SKM-1 (cell line): ENCODE data around the gene FHAD1.
"Not testable (repeated sequence)": the region's sequence is repeated elsewhere in the genome, so short reads cannot be mapped to it uniquely, and the experiment has no call there.

Experiments
- DNase-seq: peaks from one replicate; lab custom pipeline; 2025; ENCODE audit not compliant: unreplicated experiment; lab: John Stamatoyannopoulos, UW

FHAD1 gene

DNA sequence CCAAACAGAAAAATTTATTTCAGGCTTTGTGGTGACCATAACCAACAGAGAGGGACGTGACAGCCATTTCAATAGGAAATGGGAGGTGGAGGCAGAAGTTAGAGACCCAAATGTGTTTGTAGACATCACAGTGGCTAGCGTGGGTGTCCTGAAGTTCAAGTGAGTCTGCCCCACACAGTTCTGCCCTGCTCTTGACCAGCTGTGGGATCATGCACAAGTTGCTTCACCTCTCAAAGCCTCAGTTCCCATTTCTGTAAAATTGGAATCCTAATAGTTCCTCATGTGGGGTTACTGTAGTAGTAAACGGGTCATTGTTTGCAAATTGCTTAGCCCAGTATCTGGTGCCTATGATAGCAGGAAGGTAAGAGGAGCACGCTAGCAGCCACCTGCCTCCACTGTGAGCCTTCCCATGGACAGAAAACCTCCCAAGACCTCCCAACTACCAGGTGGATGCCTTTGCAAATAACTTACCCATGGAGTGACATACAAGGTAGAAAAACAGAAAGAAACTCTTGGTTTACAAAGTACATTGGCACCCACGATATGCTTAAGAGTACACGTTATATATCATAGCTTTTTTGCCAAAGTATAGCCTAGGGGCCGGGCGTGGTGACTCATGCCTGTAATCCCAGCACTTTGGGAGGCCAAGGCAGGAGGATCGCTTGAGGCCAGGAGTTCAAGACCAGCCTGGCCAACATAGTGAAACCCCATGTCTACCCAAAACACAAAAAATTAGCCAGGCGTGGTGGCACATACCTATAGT lies 29.1 kb downstream of the FHAD1 start:
- DNase-seq = peak; percentile 65

DNA sequence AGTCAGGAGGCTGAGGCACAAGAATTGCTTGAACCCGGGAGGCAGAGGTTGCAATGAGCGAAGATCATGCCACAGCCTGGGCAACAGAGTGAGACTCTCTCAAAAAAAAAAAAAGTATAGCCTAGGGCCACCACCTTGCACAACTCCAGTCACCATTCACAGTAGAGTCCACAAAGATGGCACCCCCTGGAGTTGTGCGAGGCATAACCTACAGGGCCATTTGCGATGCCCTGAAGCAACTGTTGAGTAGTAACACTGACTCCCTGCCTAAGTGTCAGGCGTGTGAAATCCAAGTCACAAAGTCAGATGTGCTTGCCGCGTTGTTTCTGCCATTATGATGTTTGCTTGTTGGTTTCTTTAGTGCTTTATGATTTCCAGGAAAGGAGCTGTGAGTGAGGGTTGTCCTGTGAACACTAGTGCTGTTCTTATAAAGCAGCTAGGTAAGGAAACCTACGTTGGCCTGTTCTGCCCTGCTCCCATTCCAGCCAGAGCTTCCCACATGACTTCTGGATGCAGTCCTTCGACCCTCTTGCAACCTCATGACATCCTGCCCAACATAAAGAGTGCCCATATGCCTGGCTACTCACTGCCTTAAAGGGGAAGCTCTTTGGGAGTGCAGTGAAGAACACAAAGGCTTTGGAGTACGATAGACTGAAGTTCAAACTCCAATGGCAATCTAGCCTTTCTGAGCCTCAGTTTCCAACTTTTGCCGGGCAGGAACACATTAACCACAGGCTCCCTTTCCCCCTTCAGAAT lies 29.8 kb downstream of the FHAD1 start:
- DNase-seq = no peak

DNA sequence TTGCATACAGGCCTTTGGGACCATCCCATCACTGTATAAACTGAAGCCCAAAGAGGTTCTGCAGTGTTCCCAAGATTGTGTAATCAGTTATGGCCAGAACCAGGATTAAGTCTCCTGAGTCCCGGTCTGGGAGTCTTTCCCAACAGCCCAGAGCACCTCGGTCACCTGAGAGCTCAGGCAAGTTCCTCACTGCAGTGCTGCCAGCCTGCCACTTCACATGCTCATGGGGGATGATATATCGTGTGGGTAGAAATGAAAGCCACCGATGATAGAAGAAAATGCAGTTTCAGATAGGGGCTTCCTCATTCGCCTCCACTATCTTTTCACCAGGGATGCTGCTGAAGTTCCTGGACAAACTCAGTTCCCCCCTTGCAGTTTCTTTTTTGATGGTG lies 30.4 kb downstream of the FHAD1 start:
- no peak for DNase-seq

DNA sequence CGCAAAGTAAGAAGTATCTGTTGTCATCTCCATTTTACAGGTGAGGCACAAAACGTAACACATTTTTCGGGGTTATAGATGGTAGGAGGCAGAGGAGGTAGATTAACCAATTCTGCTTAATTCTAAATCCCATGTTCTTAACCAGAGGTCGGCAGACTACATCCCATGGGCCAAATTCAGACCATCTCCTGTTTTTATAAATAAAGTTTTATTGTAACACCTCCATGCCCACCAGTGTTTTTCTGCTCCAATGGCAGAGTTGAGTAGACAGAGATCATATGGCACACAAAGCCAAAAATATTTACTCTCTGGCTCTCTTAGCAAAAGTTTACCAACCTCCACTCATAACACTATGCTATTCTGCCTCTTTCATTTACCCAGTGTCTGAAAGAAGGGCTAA lies 30.9 kb downstream of the FHAD1 start:
- no peak for DNase-seq

DNA sequence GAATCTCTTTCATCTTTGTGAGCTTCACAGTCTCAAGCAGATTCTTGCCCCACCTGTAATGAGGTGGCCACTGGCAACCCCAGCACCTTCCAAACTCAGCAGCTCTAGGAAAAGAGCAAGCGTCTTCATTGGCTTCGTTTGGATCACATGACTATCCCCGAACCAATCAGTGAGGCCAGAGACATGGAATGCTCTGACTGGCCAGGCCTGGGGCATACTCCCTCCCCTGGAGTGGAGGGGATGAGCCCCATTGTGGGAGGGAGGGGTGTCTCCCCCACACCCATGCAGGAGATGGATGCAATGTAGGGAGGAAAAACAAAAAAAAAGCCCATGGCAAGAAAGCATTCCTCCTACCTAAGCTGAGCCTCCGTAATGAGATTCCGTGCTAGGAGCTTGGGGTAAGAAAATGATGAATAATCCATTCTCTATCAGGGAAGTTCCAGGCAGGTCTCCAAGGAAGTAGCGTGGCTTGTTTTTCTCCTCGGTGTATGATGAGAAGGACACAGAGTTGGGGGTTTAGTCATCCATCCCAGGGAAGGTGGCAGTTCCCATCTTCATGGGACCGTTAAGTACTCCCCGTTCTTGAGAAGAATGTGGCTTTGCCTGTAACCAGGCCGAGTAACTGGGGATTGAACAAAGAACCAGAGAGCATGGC lies 32.7 kb downstream of the FHAD1 start:
- DNase-seq = no peak

DNA sequence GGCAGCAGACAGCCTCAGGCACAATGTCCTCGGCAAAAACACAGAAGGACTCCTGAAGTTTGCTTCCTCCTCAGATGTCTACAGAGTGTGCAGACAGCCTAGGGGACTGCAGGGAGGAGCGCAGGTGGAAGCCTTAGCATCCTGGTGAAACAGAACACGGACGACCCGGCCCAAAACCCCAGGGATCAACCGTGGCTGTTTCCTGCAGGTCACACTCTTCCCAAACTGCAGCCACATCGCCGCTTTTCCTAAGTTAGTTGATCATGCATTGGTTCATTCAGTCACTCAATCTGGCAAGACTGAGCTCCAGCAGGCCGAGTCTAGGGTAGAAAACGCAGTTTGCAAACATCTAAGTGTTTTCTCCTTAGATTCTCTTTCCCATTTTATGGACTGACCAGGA lies 33.4 kb downstream of the FHAD1 start:
- no peak for DNase-seq

DNA sequence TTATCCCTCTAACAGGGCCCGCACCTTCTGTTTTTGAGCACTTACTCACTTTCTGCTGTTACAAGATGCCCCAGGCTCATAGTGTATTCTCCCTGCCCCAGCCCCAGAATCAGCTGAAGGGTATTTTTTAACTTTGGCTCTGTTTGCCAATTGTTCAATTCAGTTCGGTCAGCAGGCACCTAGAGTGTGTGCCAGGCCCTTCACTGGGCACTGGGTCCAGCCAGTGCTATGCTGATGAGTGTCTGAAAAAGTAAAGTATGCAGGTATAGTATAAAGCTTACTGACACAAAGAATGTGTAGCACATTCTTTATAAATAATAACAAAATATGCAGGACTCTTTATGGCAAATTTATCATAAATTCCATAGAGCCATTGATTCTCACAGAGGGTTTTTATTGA lies 35.0 kb downstream of the FHAD1 start:
- no peak for DNase-seq

DNA sequence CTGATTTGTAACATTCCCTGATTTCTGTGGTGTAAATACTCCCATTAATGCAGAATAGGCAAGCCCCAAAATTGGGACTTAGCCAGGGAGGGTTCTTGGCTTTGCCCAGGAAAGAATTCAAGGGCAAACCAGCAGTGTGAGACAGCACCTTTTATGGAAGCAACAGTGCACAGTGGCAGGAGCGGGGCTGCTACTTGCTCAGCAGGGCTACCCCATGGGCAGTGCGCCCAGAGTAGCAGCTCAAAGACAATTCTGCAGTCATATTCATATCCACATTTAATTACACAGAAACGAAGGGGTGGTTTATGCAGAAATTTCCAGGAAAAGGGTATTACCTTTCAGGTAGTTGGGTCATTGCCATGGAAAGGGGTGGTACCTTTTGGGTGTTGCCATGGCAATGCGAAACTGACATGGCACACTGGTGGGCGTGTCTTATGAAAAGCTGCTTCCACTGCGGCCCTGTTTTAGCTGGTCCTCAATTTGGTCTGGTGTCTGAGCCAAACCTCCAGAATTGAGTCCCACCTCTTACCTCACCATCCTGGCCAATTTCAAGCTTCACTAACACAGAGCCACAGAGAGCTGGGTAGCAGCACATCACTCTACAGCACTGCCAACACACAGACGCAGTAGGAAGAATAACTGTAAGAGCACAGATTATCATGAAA lies 35.9 kb downstream of the FHAD1 start:
- DNase-seq = no peak

DNA sequence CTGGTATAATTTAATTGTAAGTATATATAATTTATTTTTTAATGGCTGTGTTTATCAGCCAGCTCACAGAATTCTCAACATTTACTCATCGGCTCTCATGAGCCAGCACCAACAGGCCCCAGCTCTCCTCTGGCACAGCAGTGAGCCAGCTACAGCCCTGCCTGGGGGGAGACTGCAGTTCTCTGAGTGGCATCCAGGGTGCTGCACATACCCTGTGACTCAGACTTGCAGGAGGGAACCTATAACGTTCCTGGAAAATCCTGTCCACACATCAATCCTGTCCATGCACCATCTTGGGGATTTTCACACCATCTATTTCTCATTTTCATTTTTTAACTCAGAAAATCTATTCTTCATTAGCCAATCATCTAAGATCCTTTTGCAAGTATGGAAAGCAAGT lies 36.5 kb downstream of the FHAD1 start:
- no peak for DNase-seq

DNA sequence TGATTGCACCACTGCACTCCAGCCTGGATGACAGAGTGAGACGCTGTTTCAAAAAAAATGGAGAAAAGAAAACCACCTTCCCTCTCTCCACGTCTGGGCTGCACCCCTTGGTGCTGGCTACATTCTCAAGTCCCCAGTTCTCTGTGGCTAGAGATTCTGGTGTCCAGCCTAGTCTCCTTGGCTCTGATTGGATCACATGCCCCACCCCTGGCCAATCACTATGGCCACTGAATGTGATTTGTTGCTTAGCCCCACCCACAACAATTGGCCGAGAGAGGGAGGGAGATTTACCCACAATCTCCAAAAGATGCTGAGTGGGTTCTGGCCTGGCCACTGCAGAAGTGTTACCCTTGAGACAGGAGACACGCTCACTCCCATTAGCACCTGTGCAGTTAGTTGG lies 39.4 kb downstream of the FHAD1 start:
- DNase-seq = no peak

DNA sequence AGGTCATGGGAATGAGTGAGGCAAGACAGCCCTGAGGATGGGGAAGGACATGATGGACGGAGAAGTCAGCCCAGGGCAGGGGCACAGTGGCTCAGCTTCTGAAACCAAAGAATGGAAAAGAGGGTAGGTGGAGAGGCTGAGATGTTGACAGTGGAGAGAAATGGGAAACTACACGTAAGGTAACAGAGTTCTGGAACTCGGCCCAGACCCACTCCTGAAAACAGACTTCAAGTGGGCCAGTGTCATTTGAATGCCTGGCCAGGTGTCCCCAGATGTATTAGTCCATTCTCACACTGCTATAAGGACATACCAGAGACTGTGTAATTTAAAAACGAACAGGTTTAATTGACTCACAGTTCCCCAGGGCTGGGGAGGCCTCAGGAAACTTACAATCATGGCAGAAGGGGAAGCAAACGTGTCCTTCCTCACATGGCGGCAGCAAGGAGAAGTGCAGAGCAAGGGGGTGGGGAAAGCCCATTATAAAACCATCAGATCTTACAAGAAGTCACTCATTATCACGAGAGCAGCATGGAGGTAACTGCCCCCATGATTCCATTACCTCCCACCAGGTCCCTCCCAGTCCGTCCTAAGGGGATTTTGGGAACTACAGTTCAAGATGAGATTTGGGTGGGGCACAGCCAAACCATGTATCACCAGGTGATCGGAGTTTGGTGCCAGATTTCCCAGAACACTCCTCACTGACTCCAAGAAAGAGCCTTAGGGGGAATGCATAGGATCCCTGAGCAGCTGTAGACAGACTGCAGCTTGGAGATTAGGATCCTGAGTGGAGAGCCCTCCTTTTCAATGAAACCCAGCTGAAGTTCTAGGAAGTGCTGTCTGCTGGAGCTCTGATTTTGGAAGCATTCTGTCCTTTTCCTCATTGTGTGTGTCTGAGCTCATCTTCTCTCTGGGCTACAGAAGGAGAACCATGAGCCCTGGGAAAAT lies 40.3 kb downstream of the FHAD1 start:
- no peak for DNase-seq

DNA sequence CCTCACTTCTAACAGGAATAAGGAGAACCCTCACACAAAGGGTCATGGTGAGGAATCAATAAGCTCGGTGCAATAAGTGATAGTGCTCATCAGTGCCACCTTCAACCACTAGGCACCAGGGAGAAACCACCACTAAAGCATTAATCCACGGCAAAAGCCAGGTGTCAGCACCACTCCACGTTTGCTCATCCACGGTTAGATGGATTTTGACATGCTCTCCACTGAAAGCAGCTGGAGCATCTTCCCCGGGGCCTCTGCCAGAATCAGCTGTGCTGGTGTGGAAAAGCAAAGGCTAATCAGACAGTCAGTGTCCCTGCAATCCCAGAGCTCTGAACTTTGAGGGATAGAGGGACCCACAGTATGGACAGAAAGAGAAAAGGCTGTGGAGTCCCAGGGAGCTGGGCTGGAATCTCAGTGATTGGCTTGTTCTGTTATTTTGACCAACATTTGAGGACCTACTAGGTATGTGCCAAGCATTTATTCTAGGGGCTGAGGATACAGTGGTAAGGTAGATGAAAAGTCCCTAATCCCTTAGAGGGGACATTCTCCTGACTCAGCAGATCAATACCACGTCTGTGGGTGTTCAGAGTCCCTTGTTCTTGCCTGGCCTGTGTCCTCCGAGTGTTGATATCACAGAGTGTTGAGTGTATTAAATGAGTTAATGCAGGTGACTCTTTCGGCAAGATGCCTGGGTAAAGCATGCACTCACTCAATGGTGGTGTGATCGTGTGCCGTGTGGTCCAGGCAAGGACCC lies 41.3 kb downstream of the FHAD1 start:
- DNase-seq = no peak

DNA sequence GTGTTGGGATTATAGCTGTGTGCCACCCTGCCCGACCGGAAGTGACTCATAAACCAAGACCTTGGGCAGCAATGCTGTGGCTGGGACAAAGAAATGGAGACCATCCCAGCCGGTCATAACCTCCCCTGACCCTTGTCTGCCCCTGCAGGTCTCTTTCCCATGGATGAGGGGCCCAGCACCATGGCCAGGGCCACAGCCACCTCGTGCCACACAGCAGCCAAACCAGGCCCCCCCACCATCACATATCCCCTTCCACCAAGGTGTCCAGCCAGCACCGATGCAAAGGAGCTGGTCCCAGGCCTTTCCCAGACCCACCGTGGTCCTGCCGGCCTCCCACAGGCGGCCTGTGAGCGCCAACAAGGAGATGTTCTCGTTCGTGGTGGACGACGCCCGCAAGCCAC lies 42.2 kb downstream of the FHAD1 start:
- no peak for DNase-seq

DNA sequence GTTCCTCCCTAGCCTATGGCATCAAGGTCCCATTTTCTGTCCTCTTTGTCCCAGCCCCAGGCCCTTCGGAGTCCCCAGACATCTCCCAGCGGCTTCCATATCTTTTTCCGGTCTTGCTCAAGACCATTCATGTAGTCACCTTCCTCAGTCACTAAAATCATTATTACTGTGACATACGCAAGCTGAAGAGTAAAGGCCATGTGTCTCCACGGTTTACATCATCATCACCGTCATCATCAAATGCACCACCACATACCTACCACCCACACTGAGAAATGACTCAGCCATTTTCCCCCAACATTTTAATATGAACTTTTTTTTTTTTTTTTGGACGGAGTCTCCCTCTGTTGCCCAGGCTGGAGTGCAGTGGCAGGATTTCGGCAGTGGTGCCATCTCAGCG lies 43.4 kb downstream of the FHAD1 start:
- no peak for DNase-seq

DNA sequence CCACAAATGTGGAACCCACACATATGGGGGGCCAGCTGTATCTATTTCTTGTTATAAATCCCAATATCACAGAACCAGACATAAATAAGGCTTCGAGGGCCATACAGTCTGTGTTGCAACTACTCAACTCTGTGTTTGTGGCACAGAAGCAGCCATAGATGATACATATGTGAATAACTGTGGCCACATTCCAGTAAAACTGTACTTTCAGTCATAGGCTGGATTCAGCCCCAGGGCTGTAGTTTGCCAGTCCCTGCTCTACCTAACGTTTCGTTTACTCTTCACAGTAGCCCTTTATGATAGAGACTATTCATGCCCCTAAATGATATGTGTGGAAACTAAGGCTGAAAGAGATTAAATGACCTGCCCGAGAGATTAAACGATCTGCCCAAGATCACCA lies 48.7 kb downstream of the FHAD1 start:
- no peak for DNase-seq

DNA sequence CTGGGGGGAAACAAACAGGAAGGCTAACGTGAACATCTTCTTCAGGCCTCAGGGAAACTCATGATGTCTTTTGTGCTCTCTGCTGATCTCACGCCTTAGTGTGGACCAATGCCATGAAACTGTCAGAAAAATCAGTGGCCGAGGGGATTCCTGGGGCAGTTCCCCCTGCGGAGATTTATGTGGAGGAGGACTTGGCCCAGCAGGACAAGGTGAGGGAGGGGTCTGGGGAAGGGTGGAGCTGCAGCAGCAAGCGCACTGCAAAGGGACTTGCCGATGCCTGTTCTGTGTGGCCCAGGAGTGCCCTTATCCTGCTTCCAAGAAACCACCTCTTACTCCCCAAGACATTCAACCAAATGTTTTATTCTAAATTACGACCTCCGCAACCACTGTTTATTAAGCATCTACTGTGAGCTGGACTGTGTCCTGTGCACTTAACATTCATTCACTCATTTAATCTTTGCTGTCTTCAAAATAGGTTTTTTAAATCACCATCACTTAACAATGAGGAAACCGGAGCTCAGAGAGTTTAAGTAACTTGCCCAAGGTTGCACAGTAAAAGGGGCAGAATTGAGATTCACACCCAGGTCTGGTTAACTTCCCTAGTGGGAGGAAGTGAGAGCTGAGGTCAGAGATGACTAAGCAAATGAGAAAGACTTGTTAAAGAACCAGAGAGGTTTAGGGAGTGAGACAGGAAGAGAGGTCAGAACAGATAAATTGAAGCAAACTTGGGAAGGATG lies 49.7 kb downstream of the FHAD1 start:
- peak; percentile 49 for DNase-seq

DNA sequence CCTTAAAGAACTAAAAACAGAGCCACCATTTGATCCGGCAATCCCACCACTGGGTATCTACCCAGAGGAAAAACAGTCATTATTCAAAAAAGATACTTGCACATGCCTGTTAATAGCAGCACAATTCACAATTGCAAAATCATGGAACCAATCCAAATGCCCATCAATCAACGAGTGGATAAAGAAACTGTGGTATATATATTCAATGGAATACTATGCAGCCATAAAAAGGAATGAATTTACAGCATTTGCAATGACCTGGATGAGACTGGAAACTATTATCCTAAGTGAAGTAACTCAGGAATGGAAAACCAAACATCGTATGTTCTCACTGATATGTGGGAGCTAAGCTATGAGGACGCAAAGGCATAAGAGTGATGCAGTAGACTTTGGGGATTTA lies 51.0 kb downstream of the FHAD1 start:
- DNase-seq = not testable (repeated sequence)

DNA sequence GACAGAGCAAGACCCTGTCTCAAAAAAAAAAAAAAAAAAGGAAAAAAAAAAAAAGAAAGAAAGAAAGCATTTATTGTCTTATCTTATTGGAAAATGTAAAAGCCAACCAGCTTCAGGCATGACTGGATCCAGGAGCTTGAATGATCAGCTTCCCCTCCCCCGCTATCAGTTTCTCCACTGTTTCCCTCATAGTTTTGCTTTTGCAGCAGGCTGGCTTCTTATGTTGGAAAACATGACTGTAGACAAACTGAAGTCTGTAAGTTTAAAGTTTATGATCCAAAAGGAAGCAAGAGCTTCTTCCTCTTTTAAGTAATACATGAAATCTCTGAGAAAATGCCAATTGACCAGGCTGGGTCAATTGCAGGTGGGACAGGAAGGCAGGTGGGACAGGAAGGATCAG lies 52.2 kb downstream of the FHAD1 start:
- DNase-seq = no peak

DNA sequence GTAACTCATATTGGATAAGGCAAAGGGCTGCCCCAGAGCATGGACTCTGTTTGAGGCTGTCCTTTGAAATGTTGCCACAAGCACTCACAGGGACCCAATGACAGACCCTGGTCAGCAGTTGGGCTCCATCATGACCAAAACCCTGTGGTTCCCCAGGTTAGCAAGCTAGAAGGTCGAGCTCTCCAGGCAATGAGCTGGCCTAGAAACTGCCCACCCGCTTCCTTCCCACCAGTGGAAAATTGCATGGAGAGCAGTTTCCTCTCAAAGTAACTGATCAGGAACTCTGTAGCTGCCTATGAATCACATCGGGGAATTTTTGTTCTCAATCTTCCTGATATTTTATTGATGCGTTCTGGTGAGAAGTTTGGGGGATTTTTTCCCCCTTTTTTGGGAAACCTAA lies 52.8 kb downstream of the FHAD1 start:
- no peak for DNase-seq
